Activated CD4-positive, alpha-beta T cell treated with anti-CD3 and anti-CD28 coated beads for 36 hours (primary cell): Measurements from ENCODE around the gene NKAP. TPM values are rescaled to one million over a fixed set of nuclear protein-coding genes. Genes with fewer than 3 reads are reported as not detected.
"Not testable (repeated sequence)": the region's sequence is repeated elsewhere in the genome, so short reads cannot be mapped to it uniquely, and the experiment has no call there.

Experiments
- ATAC-seq: fragments of 200-7000 bp; cut with Tn5 transposase; one replicate; pipeline ENCODE4 v1.10.0; 2021; ENCODE audit warnings: mild to moderate bottlenecking, moderate library complexity
- CTCF ChIA-PET: fragments of 350-600 bp; sonication (Branson Sonifier 250); formaldehyde crosslinking; loops from one replicate; lab custom pipeline; 2021; ENCODE audit warnings: antibody characterized with exemption; lab: Charles Lee
- POLR2A ChIA-PET: fragments of 350-600 bp; sonication (Branson Sonifier 250); formaldehyde crosslinking; loops from one replicate; lab custom pipeline; 2021; ENCODE audit warnings: antibody characterized with exemption, inconsistent platforms; lab: Charles Lee
- DNase-seq: peaks from one replicate; pipeline ENCODE4 v3.0.0-alpha.2; 2020
- H3K27ac Mint-ChIP-seq: one replicate; pipeline ENCODE4 v1.8.0; 2021; ENCODE audit warnings: mixed read lengths
- H3K27me3 Mint-ChIP-seq: one replicate; pipeline ENCODE4 v1.8.0; 2021; ENCODE audit warnings: mixed read lengths
- H3K36me3 Mint-ChIP-seq: one replicate; pipeline ENCODE4 v1.8.0; 2021; ENCODE audit warnings: low read depth, mixed read lengths
- H3K4me1 Mint-ChIP-seq: one replicate; pipeline ENCODE4 v1.8.0; 2021; ENCODE audit warnings: mixed read lengths
- H3K4me3 Mint-ChIP-seq: one replicate; pipeline ENCODE4 v1.8.0; 2021; ENCODE audit warnings: mild to moderate bottlenecking, moderate library complexity, mixed read lengths
- H3K9me3 Mint-ChIP-seq: one replicate; pipeline ENCODE4 v1.8.0; 2021; ENCODE audit warnings: low read depth, mixed read lengths
- intact Hi-C, 2 experiments: fragments of 100-400 bp; cut with DNase I in 1 of 2; cut with micrococcal nuclease in 1 of 2; formaldehyde crosslinking; loops; one replicate each; pipeline versions ENCODE4 v1.14.2 to v1.15.1; 2022 to 2024; cut with DNase I, micrococcal nuclease
- total RNA-seq, 2 experiments: library from RNA; stranded (reverse); gene quantifications; one replicate each; pipeline ENCODE4 v1.2.3, GENCODE V29; 2021

NKAP gene
- total RNA-seq, 2 experiments from 2014 or later = 11.8 to 12.2 TPM

DNA sequence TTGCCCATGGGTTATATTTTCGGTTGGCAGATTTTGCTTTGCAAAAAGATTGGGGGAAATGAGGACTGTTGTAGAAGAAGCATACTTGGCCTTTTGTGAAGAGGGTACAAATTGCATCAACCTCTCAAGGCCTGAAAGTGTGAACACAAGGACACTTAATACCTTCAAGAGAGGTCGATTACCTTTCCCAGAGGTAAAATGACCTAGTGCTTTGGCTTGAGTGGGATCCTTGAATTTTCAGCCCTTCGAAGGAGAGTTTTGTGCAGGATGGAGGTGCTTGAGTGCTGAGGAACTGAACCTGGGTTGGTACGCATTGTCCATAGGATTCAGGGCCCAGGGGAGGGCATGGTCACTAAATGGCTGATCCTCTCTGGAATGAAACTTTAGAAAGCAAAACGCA is 27.6 kb upstream of the NKAP start:
- Mint-ChIP-seq H3K4me3 (no peak overlapping the region), H3K36me3 (no peaks in the 10 kb centered on the region), H3K4me1 (no peaks in the 10 kb centered on the region), H3K27me3 (no peaks in the 10 kb centered on the region), H3K27ac (no peak overlapping the region), H3K9me3 (no peaks in the 10 kb centered on the region)
- DNase-seq (no peak), ATAC-seq (no peak)
- intact Hi-C loops = no loop called here
- ChIA-PET POLR2A (no interaction called here), CTCF (no interaction called here)

DNA sequence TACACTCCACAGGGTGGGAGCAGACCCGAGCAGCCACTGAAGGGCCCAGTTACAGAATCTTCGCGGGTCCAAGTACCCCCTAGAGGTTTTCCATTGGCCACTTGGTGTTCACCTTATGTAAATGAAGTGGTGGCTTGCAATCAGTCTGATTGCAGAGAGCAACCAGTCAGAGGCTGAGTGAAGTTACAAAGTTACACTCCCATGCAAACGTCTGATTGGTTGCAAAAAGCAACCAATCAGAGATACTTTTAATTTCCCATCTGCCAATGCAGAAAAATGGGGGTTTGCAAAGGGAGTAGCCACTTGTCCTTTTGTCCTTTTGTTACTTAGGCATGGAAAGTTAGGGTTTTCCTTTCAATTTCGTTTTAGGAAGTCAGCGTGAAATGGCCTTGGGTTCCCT is 27.0 kb upstream of the NKAP start:
- no peak for DNase-seq
- no peaks in the 10 kb centered on the region for H3K4me1 Mint-ChIP-seq
- H3K36me3 Mint-ChIP-seq = no peaks in the 10 kb centered on the region
- intact Hi-C loops = no loop called here
- no peak overlapping the region for H3K4me3 Mint-ChIP-seq
- POLR2A ChIA-PET = no interaction called here
- no peak for ATAC-seq
- H3K27me3 Mint-ChIP-seq = no peaks in the 10 kb centered on the region
- H3K27ac Mint-ChIP-seq = no peak overlapping the region
- H3K9me3 Mint-ChIP-seq = no peaks in the 10 kb centered on the region
- CTCF ChIA-PET = no interaction called here

DNA sequence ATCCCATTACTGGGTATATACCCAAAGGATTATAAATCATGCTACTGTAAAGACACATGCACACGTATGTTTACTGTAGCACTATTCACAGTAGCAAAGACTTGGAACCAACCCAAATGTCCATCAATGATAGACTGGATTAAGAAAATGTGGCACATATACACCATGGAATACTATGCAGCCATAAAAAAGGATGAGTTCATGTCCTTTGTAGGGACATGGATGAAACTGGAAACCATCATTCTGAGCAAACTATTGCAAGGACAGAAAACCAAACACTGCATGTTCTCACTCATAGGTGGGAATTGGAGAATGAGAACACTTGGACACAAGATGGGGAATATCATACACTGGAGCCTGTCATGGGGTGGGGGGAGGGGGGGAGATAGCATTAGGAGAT is 23.3 kb upstream of the NKAP start:
- H3K4me1 Mint-ChIP-seq, ATAC-seq, CTCF ChIA-PET, H3K9me3 Mint-ChIP-seq, DNase-seq, intact Hi-C loops, H3K27me3 Mint-ChIP-seq, POLR2A ChIA-PET, H3K27ac Mint-ChIP-seq, H3K4me3 Mint-ChIP-seq, H3K36me3 Mint-ChIP-seq: not testable (repeated sequence)

DNA sequence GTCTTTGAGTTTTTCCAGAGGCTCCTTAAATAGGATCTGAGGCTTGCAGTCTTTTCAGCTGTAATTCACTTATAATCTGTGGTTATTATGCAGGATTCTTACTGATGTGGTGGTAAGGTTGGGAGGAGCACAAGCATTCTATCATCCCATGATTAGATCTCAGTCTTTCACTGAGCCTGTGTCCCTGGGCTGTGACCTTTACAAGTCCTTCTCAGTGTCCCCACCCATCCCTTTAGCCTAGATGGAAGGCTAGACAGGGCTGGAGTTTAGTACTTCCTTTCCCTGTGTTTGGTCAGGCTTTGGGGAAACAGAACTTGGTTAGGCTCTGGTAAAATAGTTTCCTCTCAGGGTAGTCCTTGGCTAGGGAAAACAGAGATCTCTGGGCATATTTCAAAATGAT is 17.1 kb upstream of the NKAP start:
- Mint-ChIP-seq H3K9me3 (no peaks in the 10 kb centered on the region), H3K36me3 (no peaks in the 10 kb centered on the region), H3K27me3 (peaks cover 16% of the 10 kb centered on the region), H3K4me3 (no peak overlapping the region), H3K27ac (no peak overlapping the region), H3K4me1 (peaks cover 10% of the 10 kb centered on the region)
- ATAC-seq (no peak), DNase-seq (no peak)
- CTCF ChIA-PET = interaction anchor here (1.1 kb wide), 1 partner anchor 23 kb away, joined by 3 read pairs; no protein-coding TSS in a partner anchor
- intact Hi-C loops = no loop called here
- POLR2A ChIA-PET = no interaction called here

DNA sequence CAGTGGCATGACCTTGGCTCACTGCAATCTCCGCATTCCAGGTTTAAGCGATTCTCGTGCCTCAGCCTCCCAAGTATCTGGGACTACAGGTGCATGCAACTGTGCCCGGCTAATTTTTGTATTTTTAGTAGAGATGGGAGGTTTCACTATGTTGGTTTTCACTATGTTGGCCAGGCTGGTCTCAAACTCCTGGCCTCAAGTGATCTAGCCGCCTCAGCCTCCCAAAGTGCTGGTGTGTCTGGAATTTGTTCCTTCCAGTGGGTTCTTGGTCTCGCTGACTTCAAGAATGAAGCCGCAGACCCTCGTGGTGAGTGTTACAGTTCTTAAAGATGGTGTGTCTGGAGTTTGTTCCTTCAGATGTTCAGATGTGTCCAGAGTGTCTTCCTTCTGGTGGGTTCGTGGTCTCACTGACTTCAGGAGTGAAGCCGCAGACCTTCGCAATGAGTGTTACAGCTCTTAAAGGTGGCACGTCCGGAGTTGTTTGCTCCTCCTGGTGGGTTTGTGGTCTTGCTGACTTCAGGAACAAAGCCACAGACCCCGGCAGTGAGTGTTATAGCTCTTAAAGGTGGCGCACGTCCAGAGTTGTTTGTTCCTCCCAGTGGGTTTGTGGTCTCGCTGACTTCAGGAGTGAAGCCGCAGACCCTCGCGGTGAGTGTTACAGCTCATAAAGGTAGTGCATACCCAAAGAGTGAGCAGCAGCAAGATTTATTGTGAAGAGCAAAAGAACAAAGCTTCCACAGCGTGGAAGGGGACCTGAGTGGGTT is 12.4 kb upstream of the NKAP start:
- H3K36me3 Mint-ChIP-seq, intact Hi-C loops, ATAC-seq, CTCF ChIA-PET, H3K9me3 Mint-ChIP-seq, H3K4me3 Mint-ChIP-seq, H3K4me1 Mint-ChIP-seq: not testable (repeated sequence)
- H3K27ac Mint-ChIP-seq = peak overlapping the region; percentile 31
- peaks cover 23% of the 10 kb centered on the region for H3K27me3 Mint-ChIP-seq
- POLR2A ChIA-PET = interaction anchor here (0.6 kb wide), 1 partner anchor 137 kb away, joined by 3 read pairs; no protein-coding TSS in a partner anchor
- DNase-seq = peak; percentile 55

DNA sequence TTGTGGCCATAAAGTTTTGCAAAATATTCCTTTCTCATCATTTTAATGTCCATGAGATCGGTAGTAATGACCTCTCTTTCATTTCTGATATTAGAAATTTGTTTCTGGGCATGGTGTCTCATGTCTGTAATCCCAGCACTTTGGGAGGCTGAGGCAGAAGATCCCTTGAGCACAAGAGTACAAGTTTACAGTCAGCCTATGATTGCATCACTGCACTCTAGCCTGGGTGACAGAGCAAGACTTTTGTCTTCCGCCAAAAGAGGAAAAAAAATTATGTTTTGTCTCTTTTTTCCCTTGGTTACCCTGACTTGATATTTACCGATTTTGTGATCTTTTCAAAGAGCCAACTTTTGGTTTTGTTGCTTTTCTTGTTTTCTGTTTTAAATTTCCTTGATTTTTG is 10.8 kb upstream of the NKAP start:
- Mint-ChIP-seq H3K4me1 (peaks cover 10% of the 10 kb centered on the region), H3K27ac (no peak overlapping the region), H3K9me3 (no peaks in the 10 kb centered on the region), H3K27me3 (peaks cover 17% of the 10 kb centered on the region), H3K4me3 (no peak overlapping the region), H3K36me3 (no peaks in the 10 kb centered on the region)
- POLR2A ChIA-PET = no interaction called here
- DNase-seq (no peak), ATAC-seq (no peak)
- intact Hi-C loops = no loop called here
- CTCF ChIA-PET = no interaction called here

DNA sequence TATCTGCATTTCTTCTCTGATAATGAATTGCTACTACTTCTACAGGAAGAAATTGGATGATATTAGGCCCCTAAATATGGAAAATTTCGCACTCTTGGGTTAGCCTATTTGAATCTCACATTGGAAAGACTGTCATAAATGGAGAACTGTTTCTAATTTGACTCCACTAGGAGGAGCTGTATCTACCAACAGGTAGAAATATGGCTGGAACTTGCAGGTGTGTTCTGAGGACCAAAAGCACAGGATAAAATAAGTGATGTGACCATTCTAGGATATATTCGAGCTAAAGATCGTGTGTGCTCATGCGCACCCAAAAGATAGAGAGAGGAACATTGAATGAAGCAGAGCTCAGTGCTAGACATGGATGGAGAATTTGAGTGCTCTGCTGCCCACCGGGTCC is 4.8 kb upstream of the NKAP start:
- intact Hi-C loops = loop anchor here in 1 of 2 experiments (10.0 kb wide), 1 partner anchor 194 kb away; the partner anchor contains the start of gene SOWAHD
- Mint-ChIP-seq H3K27me3 (peaks cover 2% of the 10 kb centered on the region), H3K36me3 (no peaks in the 10 kb centered on the region), H3K27ac (no peak overlapping the region), H3K4me1 (peaks cover 5% of the 10 kb centered on the region), H3K4me3 (no peak overlapping the region), H3K9me3 (no peaks in the 10 kb centered on the region)
- DNase-seq (no peak), ATAC-seq (no peak)
- ChIA-PET CTCF (no interaction called here), POLR2A (no interaction called here)

DNA sequence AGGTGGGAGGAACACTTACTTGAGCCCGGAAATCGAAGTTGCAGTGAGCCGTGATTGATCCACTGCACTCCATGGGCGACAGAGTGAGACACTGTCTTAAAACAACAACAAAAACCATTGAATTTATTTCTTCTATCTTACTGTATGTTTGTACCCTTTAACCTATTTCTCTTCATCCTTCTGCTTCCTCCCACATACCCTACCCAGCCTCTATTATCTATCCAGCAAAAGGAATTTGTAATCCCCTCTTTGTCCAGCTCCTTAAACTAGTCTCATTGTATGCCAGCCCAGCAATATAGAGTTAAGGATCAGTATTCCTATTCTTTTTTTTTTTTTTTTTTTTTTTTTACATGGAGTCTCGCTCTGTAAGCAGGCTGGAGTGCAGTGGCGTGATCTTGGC is 1.9 kb upstream of the NKAP start:
- intact Hi-C loops = loop anchor here in 1 of 2 experiments (10.0 kb wide), 1 partner anchor 191 kb away; the partner anchor contains the start of gene SOWAHD

DNA sequence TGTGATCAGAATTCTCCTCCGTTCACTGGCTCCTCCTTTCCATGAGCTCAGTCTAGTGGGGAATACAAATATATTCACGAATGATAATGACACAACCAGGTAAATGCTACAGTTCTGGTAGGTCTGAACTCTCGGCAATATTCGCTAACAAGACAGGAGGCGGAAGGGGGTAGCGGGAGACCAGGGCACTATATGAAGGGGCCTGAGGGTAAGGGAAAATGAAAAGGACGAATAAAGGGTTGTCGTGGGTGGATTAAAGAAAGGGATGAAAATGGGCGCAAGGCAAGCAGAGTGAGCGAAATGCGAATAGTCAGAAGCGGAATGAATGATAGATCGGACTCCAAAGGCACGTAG is 743 bp downstream of the NKAP start:
- H3K36me3 Mint-ChIP-seq = peaks cover 5% of the 10 kb centered on the region
- H3K4me3 Mint-ChIP-seq = peak overlapping the region; percentile 99
- peak overlapping the region; percentile 98 for H3K27ac Mint-ChIP-seq
- intact Hi-C loops = loop anchor here (1.0 to 10.0 kb wide), 8 partner anchors 72 to 474 kb away; partner anchors contain the start of genes NDUFA1 (in 1 of the 2), RNF113A (in 1 of the 2), RPL39 (in 1 of the 2) and SLC25A5 (in 1 of the 2)
- H3K27me3 Mint-ChIP-seq = no peaks in the 10 kb centered on the region
- peaks cover 20% of the 10 kb centered on the region for H3K4me1 Mint-ChIP-seq
- CTCF ChIA-PET = no interaction called here
- ATAC-seq (peak; percentile 13), DNase-seq (no peak)
- no peaks in the 10 kb centered on the region for H3K9me3 Mint-ChIP-seq
- POLR2A ChIA-PET = interaction anchor here (1.6 kb wide), 1 partner anchor 151 kb away, joined by 8 read pairs; the partner anchor contains the start of gene RPL39

More for the DNA sequence above, 1.9 kb upstream of the NKAP start:
- H3K36me3 Mint-ChIP-seq = peaks cover 5% of the 10 kb centered on the region
- DNase-seq (no peak), ATAC-seq (no peak)
- CTCF ChIA-PET = no interaction called here
- H3K27me3 Mint-ChIP-seq = peaks cover 2% of the 10 kb centered on the region
- H3K4me3 Mint-ChIP-seq = no peak overlapping the region
- H3K4me1 Mint-ChIP-seq = peaks cover 20% of the 10 kb centered on the region
- POLR2A ChIA-PET = interaction anchor here (0.6 kb wide), 1 partner anchor 201 kb away, joined by 3 read pairs; no protein-coding TSS in a partner anchor
- H3K9me3 Mint-ChIP-seq = no peaks in the 10 kb centered on the region
- H3K27ac Mint-ChIP-seq = no peak overlapping the region

DNA sequence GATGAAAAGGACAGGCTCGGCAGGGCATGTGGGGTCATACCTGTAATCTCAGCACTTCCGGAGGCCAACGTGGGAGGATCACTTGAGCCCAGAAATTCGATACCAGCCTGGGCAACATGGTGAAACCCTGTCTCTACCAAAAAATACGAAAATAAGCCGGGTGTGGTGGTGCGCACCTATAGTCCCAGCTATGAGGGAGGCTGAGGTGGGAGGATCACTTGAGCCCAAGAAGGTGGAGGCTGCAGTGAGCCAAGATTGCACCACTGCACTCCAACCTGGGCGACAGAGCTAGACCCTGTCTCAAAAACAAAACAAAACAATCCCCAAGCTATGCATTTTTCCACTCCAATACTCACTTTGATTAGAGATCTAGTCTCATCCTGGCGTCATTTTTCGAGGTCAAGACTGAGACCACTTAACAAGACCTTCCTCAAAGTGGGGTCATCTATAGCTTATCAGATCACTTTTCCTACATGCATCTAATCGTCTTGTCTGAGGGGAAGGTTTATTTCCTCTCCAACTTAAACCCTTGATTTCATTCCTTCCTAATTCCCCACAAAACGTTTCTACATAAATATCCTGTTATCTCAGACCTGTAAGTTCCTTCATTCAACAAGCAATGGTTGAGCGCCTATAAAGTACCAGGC is 1.3 kb downstream of the NKAP start:
- POLR2A ChIA-PET = interaction anchor here (1.6 kb wide), 1 partner anchor 151 kb away, joined by 8 read pairs; the partner anchor contains the start of gene RPL39
- DNase-seq (no peak), ATAC-seq (no peak)
- H3K4me1 Mint-ChIP-seq = peaks cover 20% of the 10 kb centered on the region
- H3K9me3 Mint-ChIP-seq = no peaks in the 10 kb centered on the region
- H3K27ac Mint-ChIP-seq = peak overlapping the region; percentile 98
- intact Hi-C loops = loop anchor here (2.0 to 10.0 kb wide), 4 partner anchors 187 to 473 kb away; partner anchors contain the start of genes SLC25A5 (in 1 of the 2), SOWAHD (in 1 of the 2), UBE2A (in 1 of the 2) and ZBTB33 (in 1 of the 2)
- H3K27me3 Mint-ChIP-seq = no peaks in the 10 kb centered on the region
- CTCF ChIA-PET = interaction anchor here (0.6 kb wide), 1 partner anchor 241 kb away, joined by 5 read pairs; no protein-coding TSS in a partner anchor
- peak overlapping the region; percentile 99 for H3K4me3 Mint-ChIP-seq
- peaks cover 7% of the 10 kb centered on the region for H3K36me3 Mint-ChIP-seq

DNA sequence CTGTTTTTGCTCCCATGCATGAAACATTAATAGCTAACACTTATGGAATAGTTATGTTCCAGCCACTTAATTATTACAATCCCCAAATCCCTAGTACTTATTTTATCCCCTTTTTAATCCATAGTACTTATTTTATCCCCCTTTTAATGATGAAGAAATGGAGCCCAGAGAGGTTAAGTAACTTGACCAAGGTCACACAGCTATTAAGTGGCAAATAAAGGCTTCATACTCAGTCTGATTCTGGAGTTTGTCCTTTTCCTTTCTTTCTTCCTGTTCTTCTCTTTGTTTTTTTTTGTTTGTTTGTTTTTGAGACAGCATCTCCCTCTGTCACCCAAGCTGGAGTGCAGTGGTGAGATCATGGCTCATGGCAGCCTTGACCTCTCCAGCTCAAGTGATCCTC is 2.2 kb downstream of the NKAP start:
- ChIA-PET CTCF (no interaction called here), POLR2A (interaction anchor here (0.6 kb wide), 2 partner anchors 24 to 470 kb away, joined by 3 to 4 read pairs; no protein-coding TSS in a partner anchor)
- H3K4me1 Mint-ChIP-seq = peaks cover 20% of the 10 kb centered on the region
- peak overlapping the region; percentile 99 for H3K4me3 Mint-ChIP-seq
- no peaks in the 10 kb centered on the region for H3K9me3 Mint-ChIP-seq
- H3K27ac Mint-ChIP-seq = peak overlapping the region; percentile 58
- intact Hi-C loops = loop anchor here in 1 of 2 experiments (5.0 to 10.0 kb wide), 2 partner anchors 187 to 369 kb away; partner anchors contain the start of genes SOWAHD and UBE2A
- DNase-seq (no peak), ATAC-seq (no peak)
- H3K36me3 Mint-ChIP-seq = peaks cover 9% of the 10 kb centered on the region
- no peaks in the 10 kb centered on the region for H3K27me3 Mint-ChIP-seq
